GM12801 (cell line): ENCODE measurements around the gene ATAD3A.

Experiments used
- CTCF ChIP-seq: IDR thresholded peaks from one replicate; pipeline ENCODE4 v1.5.1; 2011; ENCODE audit warnings: control low read depth; ENCODE audit not compliant: insufficient read length; ENCODE audit errors: extremely low read depth

Gene ATAD3A

DNA sequence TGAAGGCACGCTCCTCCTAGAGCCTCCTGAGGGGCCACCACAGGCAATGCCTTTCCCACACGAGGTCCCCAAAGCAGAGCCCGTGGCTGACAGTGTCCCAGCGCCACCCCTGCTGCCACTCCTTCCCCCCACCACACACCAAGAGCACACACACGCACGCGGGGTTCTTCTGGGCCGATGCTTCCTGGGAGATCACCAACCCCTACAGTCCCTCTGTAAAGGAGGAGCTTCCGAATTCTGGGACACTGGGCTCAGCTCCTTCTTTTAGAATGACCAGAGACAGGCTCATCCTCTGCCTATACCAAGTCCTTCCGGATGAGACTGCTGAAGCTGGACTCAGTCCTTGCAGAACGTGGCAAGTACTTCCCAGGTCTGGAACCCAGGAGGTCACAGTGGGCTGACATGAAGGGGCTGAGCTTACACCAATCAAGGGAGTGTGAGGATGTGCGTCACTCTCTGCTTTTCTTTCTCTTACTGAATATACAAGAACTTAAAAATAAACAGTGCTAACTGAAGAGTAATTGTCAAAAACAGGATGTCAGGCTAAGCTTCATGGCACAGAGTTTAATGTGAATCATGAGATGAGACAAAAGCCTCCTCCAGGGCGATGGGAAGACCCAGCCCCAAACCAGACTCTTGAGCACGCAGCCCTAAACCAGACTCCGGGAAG is 50.0 kb downstream of the ATAD3A start:
- no peak for TF ChIP-seq CTCF

DNA sequence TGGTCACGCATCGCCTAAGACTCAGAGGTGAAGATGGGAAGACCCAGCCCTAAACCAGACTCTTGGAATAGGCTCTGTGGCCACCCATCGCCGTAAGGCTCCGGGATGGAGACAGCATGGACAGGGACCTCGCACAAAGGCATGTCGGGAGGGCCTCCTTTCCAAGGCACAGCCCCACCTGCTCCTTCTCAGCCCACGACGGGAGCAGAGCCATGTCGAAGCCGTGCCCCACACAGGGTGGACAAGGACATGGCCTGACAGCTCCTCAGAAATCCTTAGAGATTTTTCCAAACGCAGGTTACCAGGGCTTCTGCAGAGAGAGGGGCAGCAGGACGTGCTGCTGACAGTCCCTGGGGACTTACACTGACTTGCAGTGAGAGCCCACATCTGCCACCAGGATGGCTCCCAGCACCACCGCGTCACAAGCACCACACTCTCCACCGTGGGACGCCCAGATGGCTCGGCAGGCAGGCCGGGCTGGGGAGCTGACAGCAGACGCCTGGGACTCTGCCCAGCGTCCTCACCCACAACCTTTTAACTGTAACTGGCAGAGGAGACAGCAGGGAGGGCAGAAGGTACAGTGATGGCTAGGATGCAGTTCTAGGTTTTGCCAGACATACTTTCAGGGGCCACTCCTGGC is 50.7 kb downstream of the ATAD3A start:
- TF ChIP-seq CTCF = no peak

GRCh38 chr1:1563688-1564087 is 51.7 kb downstream of the ATAD3A start:
- TF ChIP-seq CTCF = no peak

DNA sequence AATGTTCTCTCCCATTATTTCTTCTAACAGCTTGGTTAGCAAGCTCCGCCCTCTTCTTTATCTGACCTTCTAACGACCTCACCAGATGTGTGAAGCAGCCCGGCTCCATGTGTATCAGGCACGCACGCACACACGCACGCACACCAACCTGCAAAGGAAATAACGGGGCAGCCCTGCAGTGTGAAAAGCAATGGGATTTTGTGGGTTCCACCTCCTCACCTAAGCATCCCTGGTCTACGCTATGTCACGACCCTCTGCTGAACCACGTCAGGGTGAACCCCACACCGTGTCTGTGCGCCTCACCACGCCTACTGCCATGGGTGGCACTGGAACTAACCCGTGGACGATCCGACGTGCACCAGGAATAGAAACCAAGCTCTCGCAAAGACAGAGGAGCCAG is 52.3 kb downstream of the ATAD3A start:
- no peak for TF ChIP-seq CTCF

DNA sequence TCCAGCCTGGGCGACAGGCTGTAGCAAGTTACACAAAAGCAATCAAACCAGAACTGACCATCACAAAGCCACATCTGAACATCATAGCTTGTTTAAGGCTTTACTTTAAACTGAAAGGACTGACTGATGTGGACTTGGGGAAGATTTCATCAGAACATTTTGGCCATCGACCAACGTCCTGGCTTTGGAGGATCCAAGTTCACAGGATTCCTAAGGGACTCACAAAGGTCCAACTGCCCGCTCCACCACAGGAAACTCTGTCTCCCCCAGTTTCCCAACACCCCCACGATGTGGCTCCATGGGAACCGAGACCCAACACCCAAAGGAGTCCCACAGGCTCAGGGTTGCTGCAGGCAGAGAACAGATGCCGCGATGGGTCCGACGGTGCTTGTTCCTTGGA is 53.4 kb downstream of the ATAD3A start:
- TF ChIP-seq CTCF = no peak

DNA sequence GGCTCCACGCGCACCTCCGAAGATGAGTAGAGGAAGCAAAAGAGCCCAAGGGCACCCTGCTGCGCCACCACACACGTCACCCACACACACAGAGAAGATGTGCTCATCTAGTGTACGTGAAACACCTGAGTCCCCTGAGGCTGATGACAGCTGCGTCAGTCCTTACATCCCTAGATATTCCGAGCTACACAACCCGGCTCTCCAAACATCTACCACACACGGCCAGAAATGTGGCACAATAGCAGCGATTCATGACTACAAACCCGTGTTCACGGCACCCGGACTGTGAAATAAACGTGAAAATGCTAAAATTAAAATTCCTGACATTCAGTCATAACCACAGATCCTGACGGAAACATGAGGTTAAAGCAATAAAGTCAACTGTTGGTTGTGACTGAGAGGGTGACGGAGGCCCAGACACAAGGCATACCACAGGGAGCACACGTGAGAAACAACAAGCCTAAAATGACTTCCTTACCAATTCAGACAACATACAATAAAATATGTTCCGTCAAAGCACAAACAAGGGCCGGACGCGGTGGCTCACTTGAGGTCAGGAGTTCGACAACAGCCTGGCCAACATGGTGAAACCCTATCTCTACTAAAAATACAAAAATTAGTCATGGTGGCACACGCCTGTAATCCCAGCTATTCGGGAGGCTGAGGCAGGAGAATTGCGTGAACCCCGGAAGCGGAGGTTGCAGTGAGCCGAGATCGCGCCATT is 55.4 kb downstream of the ATAD3A start:
- no peak for TF ChIP-seq CTCF

DNA sequence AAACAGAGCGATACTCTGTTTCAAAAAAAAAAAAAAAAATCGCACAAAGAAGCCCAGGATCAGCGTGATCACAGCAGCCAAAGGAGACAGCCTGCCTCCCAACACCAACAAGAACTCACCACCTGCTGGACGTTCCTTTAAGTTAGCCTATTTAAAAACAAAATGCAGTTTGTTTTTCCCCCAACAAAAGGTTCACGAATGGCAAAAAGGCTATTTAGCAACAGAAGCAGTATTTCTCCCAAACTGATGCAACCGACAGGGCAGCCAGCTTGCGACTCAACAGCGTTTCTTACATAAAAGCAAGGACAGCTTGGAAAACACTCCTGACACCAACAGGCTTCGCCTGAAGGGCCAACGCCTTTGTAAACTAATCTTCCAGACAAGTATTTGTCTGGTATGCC is 55.9 kb downstream of the ATAD3A start:
- TF ChIP-seq CTCF = no peak
